Esophagus squamous epithelium (tissue), 5 donors: Measurements from ENCODE around the gene NT5C3B. TPM values are rescaled to one million over a fixed set of nuclear protein-coding genes. Genes with fewer than 3 reads are reported as not detected.

Source experiments
- DNase-seq: peaks from one replicate; lab custom pipeline; 2025; lab: John Stamatoyannopoulos, UW
- H3K27ac ChIP-seq, 4 donors: fragments of 200-600 bp; sonication (generic); one replicate each; pipeline ENCODE4 v1.5.1; 2016 to 2019; ENCODE audit warnings: mild to moderate bottlenecking in 1 of 4
- H3K27me3 ChIP-seq, 4 donors: fragments of 200-600 bp; sonication (generic); 1 replicate in 3 of 4; 2 replicates in 1 of 4; pipeline versions ENCODE4 v1.5.1 to v1.6.0; 2017 to 2021; ENCODE audit warnings: antibody characterized with exemption in 1 of 4
- H3K36me3 ChIP-seq, 3 donors: fragments of 200-600 bp; sonication (generic); one replicate each; pipeline ENCODE4 v1.5.1; 2016 to 2019
- H3K4me1 ChIP-seq, 3 donors: fragments of 200-600 bp; sonication (generic); one replicate each; pipeline ENCODE4 v1.5.1; 2017 to 2019
- H3K4me3 ChIP-seq, 4 donors: fragments of 200-600 bp; sonication (generic); 1 replicate in 3 of 4; 2 replicates in 1 of 4; pipeline ENCODE4 v1.5.1; 2016 to 2019; ENCODE audit warnings: mild to moderate bottlenecking in 2 of 4, moderate library complexity in 1 of 4
- H3K9me3 ChIP-seq, 3 donors: fragments of 200-600 bp; sonication (generic); one replicate each; pipeline ENCODE4 v1.5.1; 2016 to 2019
- CTCF ChIP-seq, 6 experiments: fragments of 450-650 bp in 4 of 6; fragments of 200-600 bp in 2 of 6; sonication (generic) in 2 of 6; IDR thresholded peaks; one replicate each; pipeline ENCODE4 v1.5.1; 2016 to 2019; ENCODE audit warnings: antibody characterized with exemption in 6 of 6, mild to moderate bottlenecking in 4 of 6, moderate library complexity in 4 of 6
- POLR2A ChIP-seq, 4 donors: fragments of 450-650 bp; IDR thresholded peaks; one replicate each; pipeline ENCODE4 v1.6.1; 2017; ENCODE audit warnings: antibody characterized with exemption in 4 of 4, mild to moderate bottlenecking in 4 of 4, moderate library complexity in 3 of 4
- WGBS, 2 donors: methylation state at CpG; one replicate each; pipeline ENCODE4 v1.1.5; 2018; 5-methylcytosine and 5-hydroxymethylcytosine counted together
- intact Hi-C: fragments of 100-400 bp; cut with DNase I; formaldehyde crosslinking; loops from one replicate; pipeline ENCODE4 v1.15.0; 2022
- total RNA-seq, 4 donors: library from RNA; depleted of rRNA; stranded (reverse); fragments of >200 nt; gene quantifications; one replicate each; pipeline ENCODE4 v1.1.0, GENCODE V29; 2016
- donor health status: DM: yes; HTN: yes; CAD: no.

The NT5C3B gene
- total RNA-seq, 4 donors from 2014 or later: 23.8 to 45.4 (median 30.5) TPM

GRCh38 chr17:41868568-41868967 is 32.5 kb upstream of the NT5C3B start:
- peaks cover 20 to 71% (median 27%) of the 10 kb centered on the region in 3 donors for H3K36me3 ChIP-seq
- intact Hi-C loops: no loop called here
- DNase-seq: no peak
- no peaks in the 10 kb centered on the region for H3K27me3 ChIP-seq
- peak overlapping the region in 2 of 4 donors; percentile 7 to 43 for H3K27ac ChIP-seq
- no peak overlapping the region for H3K4me3 ChIP-seq
- no peaks in the 10 kb centered on the region for H3K9me3 ChIP-seq
- peaks cover 9 to 27% (median 11%) of the 10 kb centered on the region in 3 donors for H3K4me1 ChIP-seq
- TF ChIP-seq POLR2A (IDR thresholded peaks at IDR 0.05): no peak
- 69 to 72% methylated on average over 3 of the region's 3 CpGs for WGBS, 2 donors

DNA sequence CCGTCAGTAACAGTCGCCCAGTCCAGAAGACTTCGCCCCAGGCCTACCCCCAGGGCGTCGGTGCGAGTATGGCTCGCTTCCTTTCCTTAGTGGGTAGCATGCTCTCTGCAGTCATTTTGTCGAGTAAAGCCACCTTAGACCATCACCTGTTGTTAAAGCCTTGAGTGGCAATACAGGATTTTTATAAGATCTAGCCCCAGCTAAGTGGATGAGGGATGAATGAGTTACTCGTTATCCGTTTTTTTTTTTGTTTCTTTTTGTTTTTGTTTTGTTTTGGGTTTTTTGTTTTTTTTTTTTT is 29.5 kb upstream of the NT5C3B start:
- H3K4me3 ChIP-seq: peak overlapping the region; percentile 70 to 100 (median 94)
- no peak for DNase-seq
- peaks cover 7 to 41% (median 7%) of the 10 kb centered on the region in 3 donors for H3K36me3 ChIP-seq
- no peaks in the 10 kb centered on the region for H3K9me3 ChIP-seq
- TF ChIP-seq CTCF (IDR thresholded peaks at IDR 0.05) (peak in 1 of 6 experiments; percentile 2), POLR2A (IDR thresholded peaks at IDR 0.05) (no peak)
- intact Hi-C loops: no loop called here
- 0% methylated on average over 2 to 10 of the region's 10 CpGs for WGBS, 2 donors
- peak overlapping the region; percentile 92 to 97 (median 95) for H3K27ac ChIP-seq
- peaks cover 18 to 58% (median 24%) of the 10 kb centered on the region in 3 donors for H3K4me1 ChIP-seq
- no peaks in the 10 kb centered on the region for H3K27me3 ChIP-seq

GRCh38 chr17:41864836-41865595 is 29.0 kb upstream of the NT5C3B start, which contains the start of gene KLHL11:
Gene KLHL11 (minus strand): TSS chr17:41865423. CDS start chr17:41865370, 53 bp downstream.
- DNase-seq: peak; percentile 38
- peaks cover 18 to 63% (median 24%) of the 10 kb centered on the region in 3 donors for H3K4me1 ChIP-seq
- TF ChIP-seq CTCF (IDR thresholded peaks at IDR 0.05) (peak in 1 of 6 experiments; percentile 25), POLR2A (IDR thresholded peaks at IDR 0.05) (peak in 2 of 4 donors; percentile 87 to 91)
- H3K4me3 ChIP-seq: peak within 1 kb of the TSS; percentile 70 to 100 (median 94)
- H3K27ac ChIP-seq: peak within 1 kb of the TSS; percentile 92 to 97 (median 95)
- H3K27me3 ChIP-seq: no peaks in the 10 kb centered on the region
- peaks cover 7 to 36% (median 7%) of the 10 kb centered on the region in 3 donors for H3K36me3 ChIP-seq
- intact Hi-C loops: no loop called here
- WGBS, 2 donors: 0% methylated on average over 4 of the region's 90 CpGs; no CpG with 5 or more reads in 1 of the 2 donors
- H3K9me3 ChIP-seq: no peaks in the 10 kb centered on the region

- no peak for DNase-seq
- 0% methylated on average over 11 to 12 of the region's 25 CpGs for WGBS, 2 donors
- H3K4me1 ChIP-seq: peaks cover 18 to 57% (median 24%) of the 10 kb centered on the region in 3 donors
Measured at GRCh38 chr17:41864498-41864835, 28.4 kb upstream of the NT5C3B start.

More at GRCh38 chr17:41864498-41864835, 28.4 kb upstream of the NT5C3B start:
- TF ChIP-seq POLR2A (IDR thresholded peaks at IDR 0.05): no peak
- TF ChIP-seq CTCF (IDR thresholded peaks at IDR 0.05): no peak
- peak overlapping the region; percentile 70 to 100 (median 94) for H3K4me3 ChIP-seq
- intact Hi-C loops: no loop called here
- H3K27me3 ChIP-seq: no peaks in the 10 kb centered on the region
- H3K27ac ChIP-seq: peak overlapping the region; percentile 92 to 97 (median 95)
- peaks cover 7 to 30% (median 7%) of the 10 kb centered on the region in 3 donors for H3K36me3 ChIP-seq
- no peaks in the 10 kb centered on the region for H3K9me3 ChIP-seq
